Gastrocnemius medialis (tissue), 4 donors: ENCODE results near the gene WWOX.

Experiments used
- POLR2A ChIP-seq, 2 donors: fragments of 450-650 bp; IDR thresholded peaks; one replicate each; pipeline ENCODE4 v1.6.1; 2017; ENCODE audit warnings: antibody characterized with exemption in 2 of 2, mild to moderate bottlenecking in 2 of 2, moderate library complexity in 2 of 2
- TF ChIP-seq, protein P1 (sequence below), 5 experiments: fragments of 450-650 bp in 3 of 5; fragments of 200-600 bp in 2 of 5; sonication (generic) in 2 of 5; IDR thresholded peaks in 4 of 5; conservative IDR thresholded peaks in 1 of 5; 1 replicate in 4 of 5; 2 replicates in 1 of 5; pipeline ENCODE4 v1.5.1; 2016 to 2019; ENCODE audit warnings: antibody characterized with exemption in 5 of 5, mild to moderate bottlenecking in 3 of 5, moderate library complexity in 3 of 5

DNA sequence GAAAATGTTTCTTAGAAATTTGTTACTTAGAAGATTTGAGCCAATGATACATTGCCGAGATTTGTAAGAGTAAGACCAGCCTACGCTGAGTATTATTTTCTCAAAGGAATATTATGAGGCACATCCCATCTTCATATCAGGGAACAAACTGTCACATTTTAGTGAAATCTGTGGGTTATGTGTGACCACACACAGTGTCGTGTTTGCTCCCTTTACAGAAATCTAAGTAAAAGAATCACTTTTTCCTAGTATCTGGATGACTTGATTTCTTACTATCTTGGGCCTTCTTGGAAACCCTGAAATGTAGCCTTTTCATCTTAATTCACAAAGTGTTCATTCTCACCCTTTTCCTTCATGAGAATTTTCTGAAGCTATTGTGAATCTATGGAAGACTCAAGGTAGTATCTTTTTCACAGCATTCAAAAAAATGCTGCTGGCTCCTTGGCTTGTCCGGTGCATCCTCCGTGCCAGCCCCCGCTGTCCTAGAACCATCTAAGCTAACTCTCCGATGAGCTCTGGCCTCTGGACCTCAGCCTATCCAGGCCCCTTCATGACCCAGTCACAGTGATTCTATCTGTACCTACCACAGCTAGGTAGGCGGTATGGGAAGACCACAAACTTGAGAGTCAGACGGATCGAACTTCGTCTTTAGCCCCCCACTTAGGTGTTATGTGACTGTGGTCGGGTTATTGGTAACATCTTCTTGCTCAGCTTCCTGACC is 976.8 kb downstream of the WWOX start:
- TF ChIP-seq, protein P1, sequence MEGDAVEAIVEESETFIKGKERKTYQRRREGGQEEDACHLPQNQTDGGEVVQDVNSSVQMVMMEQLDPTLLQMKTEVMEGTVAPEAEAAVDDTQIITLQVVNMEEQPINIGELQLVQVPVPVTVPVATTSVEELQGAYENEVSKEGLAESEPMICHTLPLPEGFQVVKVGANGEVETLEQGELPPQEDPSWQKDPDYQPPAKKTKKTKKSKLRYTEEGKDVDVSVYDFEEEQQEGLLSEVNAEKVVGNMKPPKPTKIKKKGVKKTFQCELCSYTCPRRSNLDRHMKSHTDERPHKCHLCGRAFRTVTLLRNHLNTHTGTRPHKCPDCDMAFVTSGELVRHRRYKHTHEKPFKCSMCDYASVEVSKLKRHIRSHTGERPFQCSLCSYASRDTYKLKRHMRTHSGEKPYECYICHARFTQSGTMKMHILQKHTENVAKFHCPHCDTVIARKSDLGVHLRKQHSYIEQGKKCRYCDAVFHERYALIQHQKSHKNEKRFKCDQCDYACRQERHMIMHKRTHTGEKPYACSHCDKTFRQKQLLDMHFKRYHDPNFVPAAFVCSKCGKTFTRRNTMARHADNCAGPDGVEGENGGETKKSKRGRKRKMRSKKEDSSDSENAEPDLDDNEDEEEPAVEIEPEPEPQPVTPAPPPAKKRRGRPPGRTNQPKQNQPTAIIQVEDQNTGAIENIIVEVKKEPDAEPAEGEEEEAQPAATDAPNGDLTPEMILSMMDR (IDR thresholded peaks at IDR 0.05 in 4 of 5, conservative IDR thresholded peaks at IDR 0.05 in 1 of 5): no peak
- TF ChIP-seq POLR2A (IDR thresholded peaks at IDR 0.05): no peak
